Left forelimb (tissue), 1 donor: Measurements from ENCODE around the gene AGBL4.
"Not testable (repeated sequence)": the region's sequence is repeated elsewhere in the genome, so short reads cannot be mapped to it uniquely, and the experiment has no call there.

Experiments
- DNase-seq: peaks from one replicate; pipeline ENCODE4 v3.0.0-alpha.2; 2018; ENCODE audit warnings: low spot score

The AGBL4 gene

DNA sequence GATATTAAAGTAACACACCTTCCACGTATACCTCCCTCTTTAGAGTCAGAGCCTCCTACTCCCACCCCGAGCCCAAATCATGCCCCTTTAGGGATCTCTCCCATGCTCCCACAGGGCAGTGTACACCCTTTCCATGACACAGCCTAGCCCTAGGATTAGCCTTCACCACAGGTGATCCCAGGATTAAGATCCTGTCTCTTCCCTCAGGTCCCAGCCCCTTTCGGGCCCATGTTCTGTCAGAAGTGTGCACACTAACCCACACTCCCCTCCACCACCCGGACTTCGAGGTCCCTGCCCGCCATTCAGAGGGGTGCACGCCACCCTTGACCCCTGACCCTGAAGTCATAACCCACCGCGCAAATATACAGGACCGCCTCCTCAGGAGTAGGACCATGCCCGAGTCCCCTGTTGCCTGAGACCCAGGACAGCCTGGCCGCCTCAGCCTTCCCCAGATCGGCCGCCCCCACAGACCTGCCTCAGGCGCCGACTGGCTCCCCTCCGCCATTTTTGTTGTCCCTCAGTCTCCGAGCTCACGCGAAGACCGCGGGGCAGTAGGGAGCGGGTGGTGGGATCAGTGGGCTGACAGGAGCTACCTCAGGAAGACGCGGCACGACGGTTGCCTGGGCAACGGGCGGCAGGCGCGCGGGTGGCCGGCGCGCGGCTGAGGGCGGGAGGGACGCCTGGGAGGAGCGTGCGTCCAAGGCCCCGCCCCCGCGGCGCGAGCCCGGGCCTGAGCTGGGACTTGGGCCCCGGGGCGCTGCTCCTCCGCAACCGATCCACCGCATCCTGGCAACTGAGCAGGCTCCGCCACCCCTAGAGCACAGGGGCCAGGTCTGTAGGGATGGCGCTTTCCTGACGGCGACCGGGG is at the start of gene AGBL4:
Gene AGBL4 (minus strand): TSS at position 663 of the 868 bp plus-strand sequence.
- peak; percentile 71 for DNase-seq

DNA sequence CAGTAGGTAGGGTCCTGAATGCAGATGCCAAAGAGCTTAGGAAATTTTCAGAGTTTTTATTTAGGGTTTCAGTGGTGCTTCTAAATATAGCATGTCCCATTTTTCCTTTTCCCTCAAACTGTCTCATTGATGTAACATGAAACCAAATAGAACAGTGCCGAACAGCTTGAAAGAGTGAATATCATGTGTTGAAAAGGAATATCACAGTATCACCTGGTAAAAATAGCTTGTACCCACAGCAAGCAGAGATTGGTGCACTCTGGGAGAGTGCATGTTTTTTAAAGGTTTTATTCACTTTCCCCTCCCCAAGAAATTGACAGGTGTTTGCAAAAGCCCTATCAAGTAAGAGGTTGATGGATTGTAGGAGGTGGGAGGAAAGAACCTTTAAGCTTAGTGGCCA is 43.1 kb upstream of the AGBL4 start:
- no peak for DNase-seq

DNA sequence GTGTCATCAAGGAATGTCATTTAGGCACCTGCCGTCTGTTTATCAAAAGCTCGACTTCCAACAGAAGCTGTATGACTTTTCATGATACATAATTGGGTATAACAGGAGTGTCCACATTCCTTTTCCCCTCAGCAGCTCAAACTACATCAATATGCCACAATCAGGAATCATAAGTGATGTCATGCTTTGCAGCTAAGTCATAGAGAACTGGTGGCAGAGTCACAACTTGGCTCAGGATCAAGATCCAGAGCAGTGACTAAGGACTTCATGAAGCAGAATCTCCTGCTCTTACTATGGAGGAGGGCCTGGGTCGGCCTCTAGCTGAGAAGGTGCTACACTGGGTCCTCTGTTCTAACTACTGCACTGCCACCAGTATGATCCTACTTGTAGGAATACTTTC is 36.5 kb upstream of the AGBL4 start:
- no peak for DNase-seq

DNA sequence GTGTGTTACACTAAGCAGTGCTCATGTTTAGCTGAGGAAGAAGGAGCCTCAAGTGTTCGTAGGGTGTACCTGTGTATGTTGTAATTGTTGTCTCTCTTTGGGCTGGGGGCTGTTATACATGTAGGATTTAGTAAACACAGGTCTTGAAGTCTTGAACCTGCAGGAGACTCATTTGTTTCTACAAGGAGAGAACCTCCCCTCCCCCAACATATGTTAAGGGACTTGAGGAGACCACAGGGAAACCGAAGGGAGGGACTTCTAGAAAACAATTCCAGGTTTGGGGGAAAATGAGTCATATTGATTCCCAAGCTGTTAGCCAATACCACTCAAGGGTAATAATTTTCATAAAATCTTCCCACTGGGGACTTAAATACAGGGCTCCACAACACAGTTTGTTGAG is 25.0 kb upstream of the AGBL4 start:
- no peak for DNase-seq

DNA sequence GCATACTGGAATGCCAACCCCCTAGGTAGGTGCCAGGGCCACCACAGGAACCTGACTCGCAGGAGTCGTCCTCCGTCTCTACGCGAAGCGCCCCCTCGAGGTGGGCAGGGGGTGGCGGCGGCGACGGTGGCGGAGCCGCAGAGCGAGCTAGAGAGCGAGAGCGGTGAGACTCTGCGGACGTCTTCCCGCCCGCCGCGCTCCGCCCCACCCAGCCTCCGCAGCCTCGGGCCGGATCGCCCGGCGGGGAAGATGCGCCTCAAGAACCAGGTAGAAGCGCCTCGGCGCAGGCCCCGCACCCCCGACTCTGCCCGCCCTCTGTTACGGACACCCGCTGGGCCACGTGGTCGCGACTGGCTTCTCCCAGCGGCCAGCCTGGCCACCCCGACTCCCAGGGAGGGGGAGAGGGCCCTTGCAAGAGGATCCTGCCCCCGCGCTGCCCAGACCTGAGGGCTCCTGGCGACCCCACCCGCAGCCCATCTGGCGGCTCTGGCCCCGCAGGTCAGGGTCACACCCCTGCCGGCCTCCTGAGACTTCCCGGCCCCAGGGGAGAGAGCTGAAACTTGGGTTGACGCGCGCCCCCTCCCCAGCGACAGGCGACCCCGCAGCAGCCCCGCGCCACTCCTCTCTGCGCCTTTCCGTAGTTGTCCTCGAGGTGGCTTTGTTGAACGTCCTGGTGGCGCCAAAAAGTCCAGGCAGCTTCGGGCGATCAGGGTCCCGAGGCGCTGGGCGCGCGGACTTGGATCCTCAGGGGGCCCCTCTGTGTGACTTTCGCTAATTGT is 24.4 kb upstream of the AGBL4 start:
- DNase-seq: no peak

DNA sequence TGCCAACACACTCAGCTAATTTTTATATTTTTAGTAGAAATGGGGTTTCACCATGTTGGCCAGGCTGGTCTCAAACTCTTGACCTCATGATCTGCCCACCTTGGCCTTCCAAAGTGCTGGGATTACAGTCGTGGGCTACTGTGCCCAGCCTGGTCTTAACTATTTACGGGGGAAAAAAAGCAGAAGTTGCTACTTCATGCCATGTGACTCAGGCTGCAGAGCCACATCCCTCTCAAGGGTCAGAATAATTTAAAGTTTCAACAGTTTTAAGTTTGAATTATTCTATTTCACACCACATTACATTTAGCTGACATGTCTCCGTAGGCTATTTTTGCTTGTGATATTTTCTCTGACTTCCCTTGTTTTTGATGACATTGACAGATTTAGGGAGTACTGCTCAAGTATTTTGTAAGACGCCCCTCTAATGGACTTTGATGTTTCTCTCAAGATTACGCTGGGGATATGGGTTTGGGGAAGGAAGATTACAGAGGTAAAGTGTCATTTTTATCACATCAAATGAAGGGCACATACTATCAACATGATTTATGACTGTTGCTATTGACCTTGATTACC is 14.6 kb upstream of the AGBL4 start:
- DNase-seq: no peak

DNA sequence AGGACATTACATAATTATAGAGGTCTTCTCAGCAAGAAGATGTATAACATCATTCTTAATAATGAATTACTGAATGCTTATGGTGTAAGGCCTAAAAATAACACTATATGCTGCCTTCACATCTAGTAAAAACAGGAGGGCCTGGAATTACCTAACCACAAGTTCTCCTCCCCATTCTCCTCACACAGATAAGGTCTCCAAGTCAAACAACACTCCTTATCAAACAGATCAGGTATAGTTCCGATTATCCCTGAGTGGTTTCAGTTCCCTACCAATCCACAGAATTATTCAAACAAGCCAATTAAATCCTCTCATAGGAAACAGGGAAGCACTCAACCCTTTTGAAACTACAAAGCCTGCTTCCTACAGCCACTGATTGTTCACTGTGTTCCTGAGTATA is 4.0 kb upstream of the AGBL4 start:
- no peak for DNase-seq

DNA sequence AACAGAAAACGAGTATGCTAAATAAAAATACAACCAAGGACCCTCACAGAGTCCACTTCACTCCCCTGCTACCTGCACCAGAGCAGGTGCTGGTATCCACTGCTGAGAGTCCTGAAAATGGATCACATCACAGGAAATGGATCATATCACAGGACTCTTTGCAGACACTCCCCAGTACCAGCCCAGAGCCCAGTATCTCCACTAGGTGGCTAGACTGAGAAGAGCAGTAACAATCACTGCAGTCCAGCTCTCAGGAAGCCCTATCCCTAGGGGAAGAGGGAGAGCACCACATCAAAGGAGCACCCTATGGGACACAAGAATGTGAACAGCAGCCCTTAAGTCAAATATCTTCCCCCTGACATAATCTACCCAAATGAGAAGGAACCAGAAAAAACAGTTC is 28.0 kb downstream of the AGBL4 start:
- no peak for DNase-seq

DNA sequence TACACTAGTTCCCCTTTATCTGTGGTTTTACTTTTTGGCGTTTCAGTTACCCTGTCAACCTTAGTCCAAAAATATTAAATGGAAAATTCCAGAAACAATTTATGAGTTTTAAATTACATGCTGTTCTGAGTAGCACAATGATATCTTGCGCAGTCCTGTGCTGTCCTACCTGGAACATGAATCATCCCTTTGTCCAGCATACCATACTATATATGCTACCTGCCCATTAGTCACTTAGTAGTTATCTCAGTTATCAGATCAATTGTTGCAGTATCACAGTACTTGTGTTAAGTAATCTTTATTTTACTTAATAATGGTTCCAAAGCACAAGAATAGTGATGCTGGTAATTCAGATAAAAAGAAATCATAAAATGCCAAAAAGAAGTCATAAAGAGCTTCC is 52.7 kb downstream of the AGBL4 start:
- DNase-seq: no peak

DNA sequence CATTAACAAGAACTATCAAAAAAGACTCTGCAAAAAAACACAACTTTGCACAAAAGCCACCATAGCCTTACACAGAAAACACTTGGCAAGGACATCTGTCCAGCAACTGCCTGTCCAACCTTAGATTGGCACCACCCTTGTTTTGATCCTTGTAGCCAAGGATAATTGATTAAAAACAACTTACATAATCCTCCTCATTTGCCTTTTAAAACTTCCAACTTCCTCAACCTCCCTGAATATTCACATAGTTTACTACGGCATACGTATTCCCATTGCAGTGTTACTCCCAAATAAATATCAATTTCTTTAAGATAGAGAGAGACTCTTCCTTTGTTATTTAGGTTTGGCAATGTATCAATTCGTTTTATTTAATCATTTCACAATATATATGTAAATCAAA is 72.4 kb downstream of the AGBL4 start:
- DNase-seq: no peak

DNA sequence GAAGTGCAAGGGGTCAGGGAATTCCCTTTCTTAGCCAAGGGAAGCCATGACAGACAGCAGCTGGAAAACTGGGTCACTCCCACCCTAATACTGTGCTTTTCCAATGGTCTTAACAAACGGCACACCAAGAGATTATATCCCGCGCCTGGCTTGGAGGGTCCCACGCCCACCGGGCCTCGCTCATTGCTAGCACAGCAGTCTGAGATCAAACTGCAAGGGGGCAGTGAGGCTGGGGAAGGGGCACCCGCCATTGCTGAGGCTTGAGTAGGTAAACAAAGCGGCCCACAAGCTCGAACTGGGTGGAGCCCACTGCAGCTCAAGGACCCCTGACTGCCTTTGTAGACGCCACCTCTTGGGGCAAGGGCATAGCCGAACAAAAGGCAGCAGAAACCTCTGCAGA is 108.5 kb downstream of the AGBL4 start:
- DNase-seq: not testable (repeated sequence)

DNA sequence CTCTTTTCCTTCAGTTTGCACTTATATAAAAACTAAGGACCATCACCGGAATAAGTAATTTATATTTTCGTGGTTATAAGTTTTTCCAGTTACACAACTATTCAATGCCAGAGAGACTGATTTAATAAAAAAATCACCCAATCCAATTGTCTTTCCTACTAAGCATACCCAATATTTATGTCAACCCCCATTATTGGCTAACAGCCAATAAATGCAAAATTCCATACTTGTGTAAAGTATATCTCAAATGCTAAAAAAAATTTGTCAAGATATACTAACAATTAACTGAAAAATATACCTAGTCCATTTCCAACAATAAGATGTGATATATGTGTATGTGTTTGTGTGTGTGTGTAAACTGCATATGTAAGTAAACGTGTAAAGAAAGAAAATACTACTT is 117.4 kb downstream of the AGBL4 start:
- DNase-seq: no peak

DNA sequence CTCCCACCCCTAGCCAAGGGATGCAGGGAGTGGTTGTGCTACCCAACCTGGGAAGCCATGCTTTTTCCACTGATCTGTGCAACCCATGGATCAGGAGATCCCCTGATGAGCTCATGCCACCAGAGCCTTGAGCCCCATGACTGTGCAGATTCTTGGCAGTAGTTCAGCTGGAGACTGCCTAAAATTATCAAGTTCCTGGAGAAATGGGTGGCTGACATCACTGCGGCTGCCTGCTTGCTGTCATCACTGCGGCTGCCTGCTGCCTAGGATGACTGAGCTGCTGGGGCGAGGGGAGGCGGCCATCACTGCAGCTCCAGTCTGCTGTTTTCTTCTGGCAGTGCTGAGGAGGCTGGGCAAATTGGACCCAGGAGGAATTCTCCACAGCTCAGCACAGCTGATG is 159.2 kb downstream of the AGBL4 start:
- DNase-seq: no peak

DNA sequence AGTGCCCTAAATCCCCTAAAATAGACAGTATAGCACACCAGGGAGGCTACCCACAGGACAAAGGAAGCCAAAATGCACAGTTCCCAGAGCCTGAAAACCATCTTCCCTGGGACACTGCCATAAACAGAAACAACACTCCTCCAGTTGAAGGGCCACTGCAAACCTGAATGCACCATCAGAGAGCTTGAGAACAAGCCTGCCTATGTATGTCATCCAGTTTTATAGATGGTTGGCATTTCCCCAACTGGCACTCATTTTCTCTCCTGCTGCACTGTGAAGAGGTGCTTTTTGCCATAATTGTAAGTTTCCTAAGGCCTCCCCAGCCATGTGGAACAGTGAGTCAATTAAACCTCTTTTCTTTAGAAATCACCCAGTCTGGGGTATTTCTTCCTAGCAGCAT is 169.0 kb downstream of the AGBL4 start:
- no peak for DNase-seq

DNA sequence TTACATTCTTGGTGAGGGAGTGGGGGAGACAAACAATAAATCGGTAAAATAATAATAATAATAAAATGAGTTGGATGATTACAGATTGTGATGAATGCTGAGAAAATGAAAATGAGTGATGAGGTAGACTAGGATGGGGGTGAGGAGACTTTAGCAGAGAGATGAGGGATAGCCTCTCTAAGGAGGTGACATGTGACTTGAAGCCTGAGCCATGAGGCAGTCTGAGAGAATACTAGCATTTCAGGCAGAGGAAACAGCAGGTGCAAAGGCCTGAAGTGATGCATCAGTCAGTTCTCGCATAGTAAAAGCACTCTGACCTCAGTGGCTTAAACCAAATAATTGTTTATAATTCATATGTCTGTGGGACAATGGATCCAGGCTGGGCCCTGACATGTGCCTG is 181.2 kb downstream of the AGBL4 start:
- no peak for DNase-seq

DNA sequence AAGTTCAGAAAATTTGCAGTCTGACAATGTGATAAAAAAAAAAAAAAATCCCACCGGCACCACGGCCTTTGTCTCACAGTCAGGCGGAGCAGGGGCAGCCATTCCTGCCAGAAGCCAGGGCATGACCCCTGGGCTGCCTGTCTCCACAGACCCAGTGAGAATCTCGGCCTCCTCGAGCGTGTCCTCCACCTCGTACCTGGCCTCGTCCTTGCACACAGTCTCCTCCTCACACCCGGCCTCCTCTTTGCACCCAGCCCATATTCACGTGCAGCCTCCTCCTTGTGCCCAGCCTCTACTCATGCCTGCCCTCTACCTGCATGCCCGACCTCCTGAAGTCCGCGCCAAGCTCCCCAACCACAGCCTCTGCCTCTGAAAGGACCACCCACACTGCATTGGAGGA is 182.0 kb downstream of the AGBL4 start:
- no peak for DNase-seq

DNA sequence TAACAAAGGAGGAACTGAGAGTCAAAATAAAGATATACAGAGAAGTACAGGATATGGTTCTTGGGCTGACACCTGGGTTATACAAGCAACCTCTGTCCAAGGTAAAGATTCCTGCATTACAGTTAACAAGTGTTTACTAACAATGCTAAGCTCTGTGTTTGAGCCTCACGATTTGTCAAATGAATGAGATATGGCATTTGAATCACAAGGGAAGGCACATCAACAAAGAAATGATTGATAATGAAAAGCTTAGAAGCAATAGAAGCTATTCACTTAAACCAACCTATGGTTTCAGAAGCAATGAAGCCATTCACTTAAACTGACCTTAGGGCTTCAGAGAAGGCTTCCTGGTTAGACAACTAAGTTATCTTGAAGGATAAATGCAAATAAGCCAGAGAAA is 199.5 kb downstream of the AGBL4 start:
- no peak for DNase-seq

DNA sequence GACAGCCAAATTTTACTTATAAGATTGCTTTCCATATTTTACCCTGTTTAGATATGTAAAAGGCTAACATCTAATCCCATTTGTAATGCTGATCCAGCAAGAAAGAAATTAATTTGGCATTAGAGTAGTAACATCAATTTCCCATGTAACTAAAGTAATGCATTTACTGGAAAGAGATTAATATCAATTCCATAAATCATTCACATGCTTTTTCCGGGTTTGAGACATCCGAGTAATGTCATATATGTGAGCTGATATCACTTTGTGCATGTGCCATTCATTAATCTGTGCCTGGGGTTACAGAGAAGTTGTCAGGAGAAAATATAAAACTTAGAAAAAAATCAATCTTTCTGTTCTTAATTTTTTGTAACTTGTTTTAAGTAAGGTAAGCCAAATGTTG is 206.1 kb downstream of the AGBL4 start:
- DNase-seq: no peak

DNA sequence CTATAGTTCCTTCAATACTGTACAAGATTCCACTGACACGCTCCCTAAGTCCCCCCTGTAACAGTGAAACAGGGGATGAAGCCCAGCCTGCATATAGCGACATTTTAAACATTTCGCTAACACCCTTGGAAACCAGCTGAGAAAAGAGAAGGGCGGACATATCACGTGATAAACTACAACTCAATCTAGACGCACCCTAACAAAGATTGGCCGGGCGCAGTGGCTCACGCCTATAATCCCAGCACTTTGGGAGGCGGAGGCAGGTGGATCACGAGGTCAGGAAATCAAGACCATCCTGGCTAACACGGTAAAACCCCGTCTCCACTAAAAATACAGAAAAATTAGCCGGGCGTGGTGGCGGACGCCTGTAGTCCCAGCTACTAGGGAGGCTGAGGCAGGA is 236.7 kb downstream of the AGBL4 start:
- DNase-seq: not testable (repeated sequence)

DNA sequence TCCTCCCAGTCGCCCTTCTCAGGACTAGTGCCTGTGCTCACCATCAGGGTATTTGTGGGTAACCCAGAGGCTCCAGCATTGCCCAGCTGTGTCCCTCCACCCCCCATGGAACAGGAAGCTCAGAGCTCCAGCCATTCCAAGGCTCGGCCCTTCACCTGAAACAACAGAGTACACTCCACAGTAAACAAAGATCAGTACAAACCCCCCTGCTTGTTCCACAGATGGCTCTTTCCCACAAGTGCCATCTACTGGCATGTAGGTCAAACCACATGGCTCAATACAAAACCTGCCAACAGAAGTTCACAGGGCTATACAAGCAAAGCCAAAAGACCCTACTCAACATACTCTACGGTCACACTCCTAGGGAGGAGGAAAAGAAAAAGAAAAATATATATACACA is 258.7 kb downstream of the AGBL4 start:
- no peak for DNase-seq

DNA sequence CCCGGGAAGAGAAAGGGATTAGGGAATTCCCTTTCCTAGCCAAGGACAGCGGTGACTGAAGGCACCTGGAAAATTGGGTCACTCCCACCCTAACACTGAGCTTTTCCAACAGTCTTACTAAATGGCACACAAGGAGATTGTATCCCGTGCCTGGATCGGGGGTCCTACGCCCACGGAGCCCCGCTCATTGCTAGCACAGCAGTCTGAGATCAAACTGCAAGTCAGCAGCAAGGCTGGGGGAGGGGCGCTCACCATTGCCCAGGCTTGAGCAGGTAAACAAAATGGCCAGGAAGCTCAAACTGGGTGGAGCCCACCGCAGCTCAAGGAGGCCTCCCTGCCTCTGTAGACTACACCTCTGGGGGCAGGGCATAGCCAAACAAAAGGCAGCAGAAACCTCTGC is 285.6 kb downstream of the AGBL4 start:
- not testable (repeated sequence) for DNase-seq

DNA sequence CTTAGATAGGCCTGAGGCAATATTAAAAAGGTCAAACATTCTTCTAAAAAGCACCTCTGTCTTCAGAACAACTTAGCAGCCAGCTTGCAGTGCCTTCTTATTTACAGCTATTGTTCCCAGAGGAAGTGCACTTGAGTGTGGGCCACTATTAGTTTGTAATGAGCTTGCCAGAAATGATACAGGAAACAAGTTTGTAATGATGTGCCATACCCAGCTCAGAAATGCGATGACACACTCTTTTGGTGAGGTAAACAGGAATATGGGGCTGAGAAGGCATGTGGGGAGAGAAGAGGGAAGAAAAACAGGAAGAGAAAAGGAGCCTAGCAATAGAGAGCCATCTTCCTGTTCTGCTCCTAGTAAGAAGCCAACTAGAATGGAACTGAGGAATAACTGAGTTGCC is 295.4 kb downstream of the AGBL4 start:
- DNase-seq: no peak

DNA sequence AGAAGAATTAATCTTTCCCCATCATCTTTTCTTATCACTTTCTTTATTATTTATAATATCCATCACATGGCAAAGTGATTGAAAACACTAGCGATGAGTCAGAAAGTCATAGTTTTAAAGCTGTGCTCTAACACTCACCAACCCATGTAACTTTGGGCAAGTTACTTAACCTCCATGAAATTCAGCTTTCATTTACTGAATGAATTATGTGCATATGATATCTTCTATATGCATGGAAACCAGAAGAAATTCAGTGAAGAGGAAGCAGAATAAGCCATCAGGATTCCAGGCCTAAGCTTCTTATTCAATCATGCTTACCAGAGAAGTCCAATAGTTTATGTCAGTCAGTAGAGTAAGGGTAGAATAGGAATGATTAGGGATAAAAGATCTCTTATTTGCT is 300.1 kb downstream of the AGBL4 start:
- DNase-seq: no peak
